Panc1 (cell line): Measurements from ENCODE around the gene MRPS2.

ENCODE experiments used
- CTCF ChIP-seq: fragments of 450-650 bp; IDR thresholded peaks from 2 replicates; pipeline ENCODE4 v1.5.1; 2017; ENCODE audit warnings: mild to moderate bottlenecking
- POLR2AphosphoS5 ChIP-seq: IDR thresholded peaks from 2 replicates; pipeline ENCODE4 v1.6.1; 2012; ENCODE audit warnings: mild to moderate bottlenecking, low read depth, low read length, moderate library complexity
- SIN3A ChIP-seq: IDR thresholded peaks from 2 replicates; pipeline ENCODE4 v1.6.1; 2012; ENCODE audit warnings: low read depth, mild to moderate bottlenecking, low read length, moderate library complexity, borderline replicate concordance; ENCODE audit not compliant: insufficient read depth

DNA sequence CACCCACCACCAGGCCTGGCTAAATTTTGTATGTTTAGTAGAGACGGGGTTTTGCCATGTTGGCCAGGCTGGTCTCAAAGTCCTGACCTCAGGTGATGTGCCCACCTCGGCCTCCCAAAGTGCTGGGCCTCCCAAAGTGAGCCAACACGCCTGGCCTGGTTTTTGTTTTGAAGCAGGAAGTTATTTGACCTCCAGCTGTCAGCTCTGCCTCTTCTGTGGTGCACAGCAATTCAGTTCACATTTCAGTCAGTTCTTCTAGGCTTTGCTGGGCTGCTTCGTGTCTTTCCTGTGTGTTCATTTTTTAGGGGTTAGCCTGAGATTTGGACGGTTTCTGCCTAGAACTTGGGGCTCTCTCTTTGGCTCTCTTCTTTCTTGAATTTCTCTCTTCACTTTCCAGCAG is 29.7 kb downstream of the MRPS2 start:
- TF ChIP-seq CTCF (no peak), SIN3A (no peak), POLR2AphosphoS5 (no peak)
